PC-9 (cell line): ENCODE measurements around the gene NPEPL1. TPM values are rescaled to one million over a fixed set of nuclear protein-coding genes. Genes with fewer than 3 reads are reported as not detected.

Experiments
- BruUV-seq: library from RNA; stranded (reverse); fragments of 400-500 nt; replicated peaks from 2 replicates; lab custom pipeline; 2021; lab: Mats Ljungman, UMichigan
- CTCF ChIA-PET: fragments of 300-600 bp; sonication (Branson Sonifier 250); formaldehyde crosslinking; loops from one replicate; lab custom pipeline; 2022; ENCODE audit warnings: antibody characterized with exemption; lab: Charles Lee
- POLR2A ChIA-PET: fragments of 300-600 bp; sonication (Branson Sonifier 250); formaldehyde crosslinking; loops from one replicate; lab custom pipeline; 2022; ENCODE audit warnings: antibody characterized with exemption; ENCODE audit not compliant: unreplicated experiment; lab: Charles Lee
- DNase-seq, 2 experiments: peaks; one replicate each; pipeline versions ENCODE4 v3.0.0 to v3.0.0-alpha.2; 2015 to 2022; ENCODE audit warnings: mixed read lengths in 1 of 2
- H2AFZ ChIP-seq: fragments of 200-600 bp; sonication (generic); 2 replicates; pipeline ENCODE4 v1.8.1; 2017; ENCODE audit warnings: antibody characterized with exemption
- H3F3A ChIP-seq: fragments of 200-600 bp; sonication (generic); 2 replicates; pipeline ENCODE4 v1.8.1; 2017; ENCODE audit warnings: antibody characterized with exemption, mild to moderate bottlenecking, low read depth; ENCODE audit not compliant: insufficient read depth
- H3K27ac ChIP-seq: fragments of 200-600 bp; sonication (generic); 2 replicates; pipeline ENCODE4 v1.6.1; 2016; ENCODE audit warnings: mixed run types
- H3K27me3 ChIP-seq: fragments of 200-600 bp; sonication (generic); 2 replicates; pipeline ENCODE4 v1.6.1; 2016; ENCODE audit warnings: low read depth, mixed run types; ENCODE audit not compliant: insufficient read depth
- H3K36me3 ChIP-seq: fragments of 200-600 bp; sonication (generic); 2 replicates; pipeline ENCODE4 v1.6.1; 2016; ENCODE audit warnings: low read depth, mixed run types
- H3K4me1 ChIP-seq: fragments of 200-600 bp; sonication (generic); replicated peaks from 2 replicates; pipeline ENCODE4 v1.6.1; 2016; ENCODE audit warnings: mixed run types; ENCODE audit not compliant: insufficient read depth
- H3K4me2 ChIP-seq: fragments of 200-600 bp; sonication (generic); 2 replicates; pipeline ENCODE4 v1.6.1; 2017; ENCODE audit warnings: mixed run types
- H3K4me3 ChIP-seq: fragments of 200-600 bp; sonication (generic); 2 replicates; pipeline ENCODE4 v1.6.1; 2016; ENCODE audit warnings: mixed run types
- H3K79me2 ChIP-seq: fragments of 200-600 bp; sonication (generic); 2 replicates; pipeline ENCODE4 v1.6.1; 2017; ENCODE audit warnings: low read depth, mixed run types
- H3K9me2 ChIP-seq: fragments of 200-600 bp; sonication (generic); 2 replicates; pipeline ENCODE4 v1.8.1; 2017; ENCODE audit warnings: mild to moderate bottlenecking; ENCODE audit not compliant: insufficient read depth
- H3K9me3 ChIP-seq: fragments of 200-600 bp; sonication (generic); 2 replicates; pipeline ENCODE4 v1.8.1; 2016; ENCODE audit warnings: low read depth; ENCODE audit not compliant: insufficient read depth
- H4K20me1 ChIP-seq: fragments of 200-600 bp; sonication (generic); 2 replicates; pipeline ENCODE4 v1.8.1; 2017; ENCODE audit not compliant: insufficient read depth
- CTCF ChIP-seq: fragments of 200-600 bp; sonication (generic); conservative IDR thresholded peaks from 2 replicates; pipeline ENCODE4 v1.6.1; 2017; ENCODE audit warnings: mixed run types, antibody characterized with exemption, mild to moderate bottlenecking, moderate library complexity
- EZH2 ChIP-seq: fragments of 200-600 bp; sonication (generic); IDR thresholded peaks from 2 replicates; pipeline ENCODE4 v1.8.0; 2017; ENCODE audit warnings: antibody characterized with exemption, low read depth
- intact Hi-C: fragments of 100-400 bp; cut with micrococcal nuclease; formaldehyde crosslinking; loops from one replicate; pipeline ENCODE4 v1.10.0; 2022; ENCODE audit not compliant: unreplicated experiment
- total RNA-seq: library from RNA; stranded (reverse); gene quantifications from 2 replicates; pipeline ENCODE4 v1.2.3, GENCODE V29; 2021

Gene NPEPL1
- total RNA-seq, 1 experiment from 2014 or later, result 24.0 TPM

- ChIA-PET CTCF (no interaction called here), POLR2A (interaction anchor here (0.6 kb wide), 2 partner anchors 169 to 1043 kb away, joined by 4 to 5 read pairs; no protein-coding TSS in a partner anchor)
- Histone ChIP-seq H4K20me1 (peaks cover 17% of the 10 kb centered on the region; the same call in 1 of the 2 replicates), H3F3A (peaks cover 9% of the 10 kb centered on the region; the same call in 1 of the 2 replicates), H3K4me3 (peak overlapping the region; percentile 95), H3K79me2 (peaks cover 42% of the 10 kb centered on the region), H3K4me1 (peaks cover 32% of the 10 kb centered on the region), H3K27me3 (no peaks in the 10 kb centered on the region), H3K9me3 (no peaks in the 10 kb centered on the region), H2AFZ (peak overlapping the region; percentile 89), H3K36me3 (peaks cover 8% of the 10 kb centered on the region; the same call in 1 of the 2 replicates), H3K4me2 (peak overlapping the region; percentile 83), H3K27ac (peak overlapping the region; percentile 77), H3K9me2 (no peaks in the 10 kb centered on the region)
- no TSS peak for BruUV-seq
- no peak for TF ChIP-seq EZH2
- intact Hi-C loops, result loop anchor here (1.0 to 10.0 kb wide), 5 partner anchors 39 to 413 kb away; partner anchors contain the start of genes GNAS and GNAS-AS1
- DNase-seq, result peak in 1 of 2 experiments; percentile 23
Observed at GRCh38 chr20:58650181-58650775, 42.3 kb upstream of the NPEPL1 start.

GRCh38 chr20:58650776-58651558 is 41.6 kb upstream of the NPEPL1 start, which contains the start of gene STX16:
TSS of gene STX16 (plus strand) at chr20:58651283. CDS start at chr20:58652007, 724 bp downstream.
- Histone ChIP-seq H3K27me3 (no peaks in the 10 kb centered on the region), H3K79me2 (peaks cover 49% of the 10 kb centered on the region), H3K9me2 (no peaks in the 10 kb centered on the region), H2AFZ (peak within 1 kb of the TSS; percentile 89), H3K4me2 (peak within 1 kb of the TSS; percentile 83), H3K4me3 (peak within 1 kb of the TSS; percentile 95), H4K20me1 (peaks cover 24% of the 10 kb centered on the region; the same call in 1 of the 2 replicates), H3F3A (peaks cover 5% of the 10 kb centered on the region; the same call in 1 of the 2 replicates), H3K9me3 (no peaks in the 10 kb centered on the region), H3K36me3 (peaks cover 9% of the 10 kb centered on the region), H3K27ac (peak within 1 kb of the TSS; percentile 77), H3K4me1 (peaks cover 25% of the 10 kb centered on the region)
- DNase-seq, result peak; percentile 88 to 93
- intact Hi-C loops, result loop anchor here (1.0 to 10.0 kb wide), 6 partner anchors 40 to 414 kb away; partner anchors contain the start of genes APCDD1L, GNAS and GNAS-AS1
- CTCF ChIA-PET, result interaction anchor here (0.6 to 0.7 kb wide), 3 partner anchors 170 to 751 kb away, joined by 3 to 4 read pairs (median 4); no protein-coding TSS in a partner anchor
- POLR2A ChIA-PET, result interaction anchor here (0.5 to 1.1 kb wide), 9 partner anchors 28 to 1043 kb away, joined by 3 to 15 read pairs (median 4); partner anchors contain the start of gene VAPB
- no TSS peak for BruUV-seq
- TF ChIP-seq EZH2 (no peak), CTCF (peak; percentile 87)

GRCh38 chr20:58651559-58651945 is 41.0 kb upstream of the NPEPL1 start:
- Histone ChIP-seq H3K27ac (peak overlapping the region; percentile 77), H3K4me1 (peaks cover 22% of the 10 kb centered on the region), H3K4me2 (peak overlapping the region; percentile 83), H3K36me3 (peaks cover 14% of the 10 kb centered on the region), H3K79me2 (peaks cover 55% of the 10 kb centered on the region), H3F3A (peaks cover 9% of the 10 kb centered on the region), H2AFZ (peak overlapping the region; percentile 89), H3K27me3 (no peaks in the 10 kb centered on the region), H3K9me3 (no peaks in the 10 kb centered on the region), H4K20me1 (peaks cover 30% of the 10 kb centered on the region), H3K9me2 (no peaks in the 10 kb centered on the region), H3K4me3 (peak overlapping the region; percentile 95)
- TF ChIP-seq CTCF (no peak), EZH2 (no peak)
- ChIA-PET CTCF (interaction anchor here (0.6 to 0.7 kb wide), 3 partner anchors 170 to 750 kb away, joined by 3 to 4 read pairs (median 4); no protein-coding TSS in a partner anchor), POLR2A (interaction anchor here (0.5 to 1.1 kb wide), 8 partner anchors 27 to 844 kb away, joined by 3 to 15 read pairs (median 4); partner anchors contain the start of gene VAPB)
- intact Hi-C loops, result loop anchor here (1.0 to 10.0 kb wide), 5 partner anchors 136 to 414 kb away; partner anchors contain the start of genes APCDD1L, GNAS and GNAS-AS1
- no peak for DNase-seq
- TSS peak; percentile 83 for BruUV-seq
